NCI-H226 (cell line): ENCODE measurements around the gene GALC.
"Not testable (repeated sequence)": the region's sequence is repeated elsewhere in the genome, so short reads cannot be mapped to it uniquely, and the experiment has no call there.

Experiments used
- DNase-seq: peaks from one replicate; pipeline ENCODE4 v3.0.0-alpha.2; 2015

GALC gene

GRCh38 chr14:87992718-87993628 lies at the start of gene GALC:
GALC (minus strand) TSS chr14:87993182; CDS start chr14:87993164, 18 bp downstream.
- DNase-seq: peak; percentile 68

GRCh38 chr14:88040146-88040545 lies 47.2 kb upstream of the GALC start:
- no peak for DNase-seq

GRCh38 chr14:88039197-88039596 lies 46.2 kb upstream of the GALC start:
- DNase-seq: no peak

GRCh38 chr14:88037325-88037724 lies 44.3 kb upstream of the GALC start:
- DNase-seq: no peak

GRCh38 chr14:88036422-88036821 lies 43.4 kb upstream of the GALC start:
- DNase-seq: no peak

- DNase-seq: no peak
Observed at GRCh38 chr14:88034076-88034475, 41.1 kb upstream of the GALC start.

GRCh38 chr14:88032373-88032772 lies 39.4 kb upstream of the GALC start:
- no peak for DNase-seq

GRCh38 chr14:88030892-88031291 lies 37.9 kb upstream of the GALC start:
- DNase-seq: no peak

GRCh38 chr14:88030079-88030478 lies 37.1 kb upstream of the GALC start:
- DNase-seq: no peak

- no peak for DNase-seq
Observed at GRCh38 chr14:88029500-88029899, 36.5 kb upstream of the GALC start.

- no peak for DNase-seq
Observed at GRCh38 chr14:88026890-88027289, 33.9 kb upstream of the GALC start.

GRCh38 chr14:88025313-88025712 lies 32.3 kb upstream of the GALC start:
- DNase-seq: no peak

GRCh38 chr14:88024252-88025086 lies 31.5 kb upstream of the GALC start:
- DNase-seq: not testable (repeated sequence)

GRCh38 chr14:88023658-88024187 lies 30.7 kb upstream of the GALC start:
- DNase-seq: no peak

GRCh38 chr14:88017535-88017934 lies 24.6 kb upstream of the GALC start:
- no peak for DNase-seq

- no peak for DNase-seq
Observed at GRCh38 chr14:88016768-88017167, 23.8 kb upstream of the GALC start.

GRCh38 chr14:88013750-88014349 lies 20.9 kb upstream of the GALC start:
- DNase-seq: no peak

GRCh38 chr14:88012495-88012894 lies 19.5 kb upstream of the GALC start:
- DNase-seq: no peak

- no peak for DNase-seq
Observed at GRCh38 chr14:88010331-88010730, 17.3 kb upstream of the GALC start.

- no peak for DNase-seq
Observed at GRCh38 chr14:88009486-88009885, 16.5 kb upstream of the GALC start.

- no peak for DNase-seq
Observed at GRCh38 chr14:88008039-88008742, 15.2 kb upstream of the GALC start.

GRCh38 chr14:88007608-88008007 lies 14.6 kb upstream of the GALC start:
- DNase-seq: no peak
